NB4 (cell line): Measurements from ENCODE around the gene SYNE3.

Source experiments
- CTCF ChIP-seq: IDR thresholded peaks from one replicate; pipeline ENCODE4 v1.5.1; 2012; ENCODE audit warnings: low read depth, low read length
- MAX ChIP-seq: IDR thresholded peaks from 2 replicates; pipeline ENCODE4 v1.6.1; 2011; ENCODE audit warnings: low read depth, low read length
- MYC ChIP-seq: IDR thresholded peaks from 2 replicates; pipeline ENCODE4 v1.6.1; 2011; ENCODE audit warnings: low read depth, low read length
- POLR2A ChIP-seq: IDR thresholded peaks from 2 replicates; pipeline ENCODE4 v1.6.1; 2011; ENCODE audit warnings: mild to moderate bottlenecking; ENCODE audit not compliant: insufficient read length; ENCODE audit errors: extremely low read depth

GRCh38 chr14:95538801-95539509 lies 22.5 kb upstream of the SYNE3 start:
- TF ChIP-seq CTCF (no peak), POLR2A (no peak), MAX (no peak), MYC (no peak)
